Myocyte (in vitro differentiated cells): ENCODE measurements around the gene ZNF638. TPM values are rescaled to one million over a fixed set of nuclear protein-coding genes. Genes with fewer than 3 reads are reported as not detected.
"Not testable (repeated sequence)": the region's sequence is repeated elsewhere in the genome, so short reads cannot be mapped to it uniquely, and the experiment has no call there.

Experiments used
- DNase-seq: peaks from one replicate; pipeline ENCODE4 v3.0.0-alpha.2; 2012; ENCODE audit warnings: low read depth
- polyA plus RNA-seq: library from polyadenylated mRNA; unstranded; fragments of >200 nt; gene quantifications from one replicate; pipeline ENCODE4 v1.2.1, GENCODE V29; 2012; ENCODE audit warnings: missing spikeins
- total RNA-seq: library from RNA; depleted of rRNA; stranded (reverse); fragments of >200 nt; gene quantifications from 2 replicates; pipeline ENCODE4 v1.2.3, GENCODE V29; 2014

ZNF638 gene
- 96.2 and 111 TPM in 2 replicates for total RNA-seq
- 35.8 TPM for polyA plus RNA-seq

- DNase-seq = peak; percentile 95
Measured at GRCh38 chr2:71331581-71332434, at the start of gene ZNF638. ZNF638 (plus strand) TSS chr2:71331782; CDS start chr2:71348955, 17,173 bp downstream.

GRCh38 chr2:71281950-71282349, 49.6 kb upstream of the ZNF638 start:
- DNase-seq = no peak

- peak; percentile 26 for DNase-seq
Measured at GRCh38 chr2:71282493-71282892, 49.1 kb upstream of the ZNF638 start.

GRCh38 chr2:71283131-71283530, 48.5 kb upstream of the ZNF638 start:
- DNase-seq = no peak

- no peak for DNase-seq
Measured at GRCh38 chr2:71285706-71286105, 45.9 kb upstream of the ZNF638 start.

GRCh38 chr2:71291398-71291797, 40.2 kb upstream of the ZNF638 start:
- DNase-seq = no peak

GRCh38 chr2:71292159-71292558, 39.4 kb upstream of the ZNF638 start:
- no peak for DNase-seq

GRCh38 chr2:71298914-71299313, 32.7 kb upstream of the ZNF638 start:
- no peak for DNase-seq

GRCh38 chr2:71299507-71299906, 32.1 kb upstream of the ZNF638 start:
- peak; percentile 63 for DNase-seq

- no peak for DNase-seq
Measured at GRCh38 chr2:71303849-71304248, 27.7 kb upstream of the ZNF638 start.

- DNase-seq = peak; percentile 97
Measured at GRCh38 chr2:71306762-71307161, 24.8 kb upstream of the ZNF638 start.

GRCh38 chr2:71313016-71313766, 18.4 kb upstream of the ZNF638 start:
- DNase-seq = no peak

GRCh38 chr2:71317060-71317459, 14.5 kb upstream of the ZNF638 start:
- DNase-seq = no peak

- not testable (repeated sequence) for DNase-seq
Measured at GRCh38 chr2:71317900-71318299, 13.7 kb upstream of the ZNF638 start.

- no peak for DNase-seq
Measured at GRCh38 chr2:71323386-71323785, 8.2 kb upstream of the ZNF638 start.

GRCh38 chr2:71326968-71327367, 4.6 kb upstream of the ZNF638 start:
- no peak for DNase-seq

- no peak for DNase-seq
Measured at GRCh38 chr2:71327916-71328315, 3.7 kb upstream of the ZNF638 start.

GRCh38 chr2:71330155-71330554, 1.4 kb upstream of the ZNF638 start:
- DNase-seq = no peak

GRCh38 chr2:71330585-71331330, 824 bp upstream of the ZNF638 start:
- no peak for DNase-seq

- not testable (repeated sequence) for DNase-seq
Measured at GRCh38 chr2:71331331-71331580, 326 bp upstream of the ZNF638 start.

GRCh38 chr2:71332435-71332796, 834 bp downstream of the ZNF638 start:
- no peak for DNase-seq

GRCh38 chr2:71333619-71334018, 2.0 kb downstream of the ZNF638 start:
- DNase-seq = no peak
